Measurements from ENCODE around the gene EIF4G3.

EIF4G3 gene

GRCh38 chr1:20787840-20788795 is 388.6 kb downstream of the EIF4G3 start:
- DNase-seq, result no peak

GRCh38 chr1:20787029-20787839 is 389.5 kb downstream of the EIF4G3 start, which contains the start of gene HP1BP3:
TSS of gene HP1BP3 (minus strand) at chr1:20787307. CDS start at chr1:20780440, 6,867 bp downstream.
- DNase-seq, result peak; percentile 38

GRCh38 chr1:20786253-20787028 is 390.3 kb downstream of the EIF4G3 start:
- peak; percentile 96 for DNase-seq

GRCh38 chr1:20785907-20786252 is 390.8 kb downstream of the EIF4G3 start:
- DNase-seq, result no peak

DNA sequence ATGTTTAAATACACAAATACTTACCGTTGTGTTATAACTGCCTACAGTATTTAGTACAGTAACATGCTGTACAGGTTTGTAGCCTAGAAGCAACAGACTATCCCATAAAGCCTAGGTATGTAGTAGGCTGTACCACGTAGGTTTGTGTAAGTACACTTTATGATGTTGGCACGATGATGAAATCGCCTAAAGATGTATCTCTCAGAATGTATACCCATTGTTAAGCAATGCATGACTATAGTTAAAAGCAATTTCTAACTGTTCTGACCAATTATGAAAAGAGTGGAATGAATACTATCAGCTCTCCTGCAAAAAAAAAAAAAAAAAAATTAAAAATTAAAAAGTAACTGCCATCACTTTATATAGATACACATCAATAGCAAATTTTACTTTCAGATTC is 401.0 kb downstream of the EIF4G3 start:
- no peak for DNase-seq

GRCh38 chr1:20771780-20772179 is 404.9 kb downstream of the EIF4G3 start:
- DNase-seq, result no peak

GRCh38 chr1:20770314-20771087 is 406.2 kb downstream of the EIF4G3 start:
- no peak for DNase-seq

DNA sequence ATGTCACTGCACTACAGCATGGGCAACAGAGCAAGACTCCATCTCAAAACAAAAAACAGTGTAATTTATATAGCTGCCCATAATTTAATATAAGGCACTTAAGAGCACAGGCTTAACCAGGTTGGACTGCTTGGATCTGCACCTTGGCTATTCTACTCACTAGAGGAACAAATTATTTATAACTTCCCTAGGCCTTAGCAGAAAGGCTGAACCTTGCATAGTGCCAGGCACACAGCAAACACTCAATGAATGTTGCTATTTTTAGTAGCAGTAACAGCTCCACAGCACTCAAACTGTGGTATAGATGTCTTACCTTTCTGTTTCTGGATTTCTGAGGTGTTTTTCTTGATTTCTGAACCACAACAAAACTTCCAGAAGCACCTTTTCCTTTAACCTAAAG is 409.4 kb downstream of the EIF4G3 start:
- no peak for DNase-seq

DNA sequence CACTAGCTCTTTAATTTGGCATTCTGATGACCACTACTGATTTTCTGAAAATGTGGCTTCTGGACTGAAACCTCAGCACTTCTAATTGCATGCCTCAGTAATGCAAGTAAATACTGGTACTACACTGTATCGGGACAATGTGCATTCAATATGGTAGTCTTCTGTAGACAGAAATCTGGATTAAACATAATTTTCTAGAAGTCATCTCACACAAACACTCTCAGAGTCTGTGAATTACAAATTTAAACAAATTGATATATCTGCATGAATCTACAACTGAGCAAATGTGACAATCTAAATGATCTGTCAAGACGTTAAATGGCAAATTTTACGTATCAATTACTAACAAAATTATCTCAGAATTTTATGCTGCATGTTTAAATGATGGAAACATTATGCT is 413.3 kb downstream of the EIF4G3 start:
- DNase-seq, result no peak

DNA sequence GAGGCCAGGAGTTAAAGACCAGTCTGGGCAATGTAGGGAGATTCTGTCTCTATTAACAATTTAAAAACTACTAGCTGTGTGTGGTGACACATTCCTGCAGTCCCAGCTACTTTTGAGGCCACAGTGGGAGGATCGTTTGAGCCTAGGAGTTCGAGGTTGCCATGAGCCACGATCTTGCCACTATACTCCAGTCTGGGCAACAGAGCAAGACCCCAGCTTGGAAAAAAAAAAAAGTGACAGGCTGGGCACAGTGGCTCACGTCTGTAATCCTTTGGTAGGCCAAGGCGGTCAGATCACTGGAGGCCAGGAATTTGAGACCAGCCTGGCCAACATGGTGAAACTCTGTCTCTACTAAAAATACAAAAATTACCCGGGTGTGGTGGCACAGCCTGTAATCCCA is 416.4 kb downstream of the EIF4G3 start:
- DNase-seq, result no peak

All from DMS79 (cell line).